Measurements from ENCODE around the gene PHF5A.

Gene PHF5A

DNA sequence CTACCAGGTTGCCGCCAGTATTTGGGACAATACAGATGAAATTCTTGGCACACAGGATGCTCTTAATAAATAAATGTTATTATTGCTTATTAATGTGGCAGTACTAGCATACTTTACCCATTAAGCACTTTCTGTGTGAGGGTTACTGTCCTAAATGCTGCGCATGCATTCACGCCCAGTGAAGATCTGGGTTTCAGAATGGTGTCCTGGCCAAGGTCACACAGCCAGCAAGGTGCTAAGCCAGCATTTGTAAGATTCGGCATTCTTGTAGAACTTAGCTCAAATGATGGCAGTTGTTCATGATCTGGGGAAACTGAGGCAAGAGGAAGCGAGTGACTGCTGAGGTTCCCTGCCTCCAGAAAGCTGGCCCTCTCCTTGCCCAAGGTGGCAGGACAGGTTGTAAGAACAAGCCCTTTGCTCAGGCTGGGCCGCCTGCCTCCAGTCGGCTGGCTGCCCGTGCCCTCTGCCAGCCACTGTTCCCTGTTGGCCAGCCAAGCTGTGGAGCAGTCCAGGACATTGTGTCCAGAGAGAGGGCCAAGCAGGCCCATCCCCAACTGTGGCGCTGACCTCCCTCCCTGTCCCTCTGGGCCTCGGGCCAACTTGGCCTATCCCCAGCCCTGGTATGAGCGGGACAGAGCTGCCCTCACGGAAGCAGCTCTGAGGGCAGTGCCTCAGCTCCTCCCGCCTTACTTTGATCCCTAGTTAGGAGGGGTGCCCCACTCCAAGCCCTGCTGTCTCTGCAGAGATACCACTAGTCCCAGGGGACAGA lies 50.7 kb downstream of the PHF5A start:
- DNase-seq (ENCODE audit: low read depth in 4 of 4, low spot score in 1 of 4): no peak

DNA sequence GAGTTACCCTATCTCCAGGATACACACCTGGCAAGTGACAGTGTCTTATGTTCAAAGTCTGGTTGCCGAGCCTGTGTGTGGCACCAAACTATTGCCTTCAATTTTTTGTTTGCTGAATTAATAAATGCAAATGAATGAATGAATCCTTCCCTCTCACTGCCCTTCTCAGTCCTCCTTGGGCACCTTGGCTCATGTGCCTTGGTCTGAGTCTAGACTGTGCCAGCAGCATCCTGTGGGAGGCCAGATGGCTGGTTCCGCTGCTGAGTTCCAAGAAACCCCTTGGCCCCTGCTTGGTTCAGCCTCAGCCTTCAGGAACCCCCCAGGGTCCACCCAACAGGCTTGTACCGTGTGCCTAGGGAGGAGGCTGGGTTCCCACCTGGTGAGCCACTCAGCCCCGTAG lies 52.9 kb downstream of the PHF5A start:
- DNase-seq (ENCODE audit: low read depth in 4 of 4, low spot score in 1 of 4): no peak

DNA sequence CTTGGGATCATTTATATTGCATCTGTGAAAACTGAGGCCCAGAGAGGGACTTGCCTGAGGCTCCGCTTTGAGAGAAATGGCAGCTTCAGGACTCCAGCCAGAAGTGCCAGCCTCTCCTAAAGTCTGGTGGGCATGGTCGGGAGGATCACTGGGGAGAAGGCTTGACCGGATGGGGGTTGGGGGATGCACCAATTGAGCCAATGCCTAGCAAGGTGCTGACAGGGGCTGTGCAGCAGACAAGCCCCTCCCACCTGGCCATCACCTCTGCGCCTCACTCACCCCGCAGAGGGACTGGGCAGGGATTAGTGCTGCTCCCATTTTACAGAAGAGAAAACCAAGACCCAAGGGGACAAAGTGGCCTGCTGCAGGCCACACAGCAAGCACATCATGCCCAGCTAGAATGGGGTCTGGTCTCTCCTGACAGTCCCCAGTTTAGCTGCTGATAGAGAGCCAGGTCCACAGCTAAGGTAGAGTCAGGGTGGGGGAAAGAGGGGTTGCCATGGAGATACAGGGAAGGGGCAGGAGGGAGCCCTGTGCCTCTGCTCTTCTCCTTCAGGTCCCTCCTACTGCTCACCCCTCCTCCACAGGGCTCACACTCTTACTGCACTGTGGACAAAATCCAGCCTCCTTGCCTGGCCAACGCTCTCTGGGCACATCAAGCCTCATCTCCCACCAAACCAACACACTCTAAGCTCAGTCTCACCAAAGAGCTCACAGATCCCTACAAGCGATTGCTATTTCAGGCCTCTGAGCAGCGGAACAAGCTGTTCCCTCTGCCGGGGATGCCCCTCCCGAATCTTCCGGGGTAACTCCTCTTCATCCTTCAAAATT lies 57.3 kb downstream of the PHF5A start:
- no peak for DNase-seq (ENCODE audit: low read depth in 4 of 4, low spot score in 1 of 4)

DNA sequence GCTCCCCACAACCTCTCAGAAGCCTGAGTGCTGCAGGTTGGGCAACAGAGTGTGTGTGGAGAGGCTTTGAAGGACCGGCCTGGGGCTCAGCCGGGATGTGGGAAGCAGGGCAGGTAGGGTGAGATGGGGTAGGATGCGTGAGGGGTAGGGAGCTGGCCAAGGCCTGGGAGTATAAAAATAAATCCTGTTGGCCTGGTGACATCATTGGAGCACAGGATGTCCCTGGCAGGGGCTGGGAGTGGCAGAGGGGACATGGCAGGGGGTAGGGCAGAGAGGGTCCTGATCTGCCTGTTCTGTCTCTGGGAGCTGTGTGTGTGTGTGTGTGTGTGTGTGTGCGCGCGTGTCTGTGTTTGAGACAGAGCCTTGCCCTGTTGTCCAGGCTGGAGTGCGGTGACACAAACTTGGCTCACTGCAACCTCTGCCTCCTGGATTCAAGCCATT lies 58.2 kb downstream of the PHF5A start:
- DNase-seq (ENCODE audit: low read depth in 4 of 4, low spot score in 1 of 4): no peak
